Measurements from ENCODE around the gene DHX35. TPM values are rescaled to one million over a fixed set of nuclear protein-coding genes. Genes with fewer than 3 reads are reported as not detected.

DHX35 gene
- total and polyA plus RNA-seq, 2 of the 4 experiments (the other 2 are of a cell fraction): 9.1 to 13.5 TPM

GRCh38 chr20:39067526-39068216, 105.5 kb downstream of the DHX35 start:
- H2BK15ac ChIP-seq (ENCODE audit: low read depth, low read length): no peak overlapping the region
- no peak overlapping the region for H2AK9ac ChIP-seq (replicated peaks; ENCODE audit: low read depth, low read length, poor library complexity)
- no peak overlapping the region for H3K23ac ChIP-seq (ENCODE audit: low read depth, low read length)
- no peak overlapping the region for H2AFZ ChIP-seq (replicated peaks; ENCODE audit: low read length, poor library complexity)
- ChIA-PET POLR2A (ENCODE audit: unreplicated experiment) (no interaction called here), CTCF (no interaction called here)
- TF ChIP-seq BHLHE40 (IDR thresholded peaks at IDR 0.05; ENCODE audit: low read depth, low read length) (peak; percentile 85), ELK1 (IDR thresholded peaks at IDR 0.05; ENCODE audit: borderline replicate concordance, low read depth, low read length) (no peak)
- no peak overlapping the region for H3K4me3 ChIP-seq (ENCODE audit: insufficient read depth, low read depth, low read length)
- no peak overlapping the region for H2BK5ac ChIP-seq (ENCODE audit: low read depth, low read length, poor library complexity, severe bottlenecking)
- in situ Hi-C loops (cut with MboI; ENCODE audit: low sequenced_read_pairs): no loop called here
- no peak overlapping the region for H3K14ac ChIP-seq (replicated peaks; ENCODE audit: low read depth, low read length)
- ATAC-seq (ENCODE audit: low read depth) (no peak; the same call in 1 of the 2 replicates), DNase-seq (peak; percentile 64)
- no peak overlapping the region for H4K8ac ChIP-seq (ENCODE audit: low read depth in 2 of 2, low read length in 2 of 2)
- H3K79me1 ChIP-seq (ENCODE audit: low read depth in 1 of 2, low read length in 2 of 2): no peaks in the 10 kb centered on the region
- no peak overlapping the region for H3K56ac ChIP-seq (ENCODE audit: extremely low read depth, insufficient read depth, low read length)
- BruUV-seq (replicated peaks): no TSS peak
- no peaks in the 10 kb centered on the region for H3K36me3 ChIP-seq (ENCODE audit: control insufficient read depth, insufficient read depth, low read length)
- H3K27me3 ChIP-seq (ENCODE audit: control insufficient read depth, insufficient read depth, low read length): peaks cover 2% of the 10 kb centered on the region; the same call in 1 of the 2 replicates
- dilution Hi-C loops (cut with HindIII; ENCODE audit: low sequenced_read_pairs, unreplicated experiment): no loop called here
- H2AK5ac ChIP-seq (ENCODE audit: low read depth, low read length): no peak overlapping the region
- WGBS, 2 experiments (ENCODE audit: extremely low coverage in 2 of 2, insufficient read length in 1 of 2): no CpG with 5 or more reads among the region's 5 CpGs
- no peak overlapping the region for H2BK20ac ChIP-seq (ENCODE audit: low read depth, low read length)
- no peak overlapping the region for H4K5ac ChIP-seq (ENCODE audit: low read depth, low read length)
- no peak overlapping the region for H2BK120ac ChIP-seq (ENCODE audit: low read depth, low read length)
- no peaks in the 10 kb centered on the region for H4K20me1 ChIP-seq (ENCODE audit: insufficient read depth, low read length)
- H3K9me3 ChIP-seq (ENCODE audit: control insufficient read depth, insufficient read depth, low read length): peaks cover 4% of the 10 kb centered on the region; the same call in 1 of the 2 replicates
- no peaks in the 10 kb centered on the region for H3K9me1 ChIP-seq (ENCODE audit: insufficient read depth, low read length)
- H3K9ac ChIP-seq (ENCODE audit: low read depth, low read length): no peak overlapping the region
- H4K91ac ChIP-seq (ENCODE audit: insufficient read depth, low read depth, low read length): no peak overlapping the region
- no peak overlapping the region for H3K27ac ChIP-seq (ENCODE audit: insufficient read depth, low read length)
- no peak overlapping the region for H3K18ac ChIP-seq (ENCODE audit: low read depth, low read length)
- no peak overlapping the region for H3K4me2 ChIP-seq (ENCODE audit: low read depth, low read length)
- no peaks in the 10 kb centered on the region for H3K4me1 ChIP-seq (ENCODE audit: control insufficient read depth, insufficient read depth, low read length)
- intact Hi-C loops (cut with micrococcal nuclease): no loop called here
- H3K4ac ChIP-seq (ENCODE audit: low read depth, low read length): no peak overlapping the region

Measured in IMR-90 (cell line).